B cell (primary cell): Measurements from ENCODE around the gene DAPP1.

Experiments
- CTCF ChIP-seq: fragments of 200-600 bp; IDR thresholded peaks from one replicate; pipeline ENCODE4 v1.8.0; 2022; ENCODE audit warnings: antibody characterized with exemption, mild to moderate bottlenecking
- EZH2 ChIP-seq: IDR thresholded peaks from 2 replicates; pipeline ENCODE4 v1.6.1; 2012; ENCODE audit warnings: borderline replicate concordance, low read depth, mild to moderate bottlenecking, moderate library complexity, low read length; ENCODE audit not compliant: insufficient read depth, poor library complexity, severe bottlenecking

DNA sequence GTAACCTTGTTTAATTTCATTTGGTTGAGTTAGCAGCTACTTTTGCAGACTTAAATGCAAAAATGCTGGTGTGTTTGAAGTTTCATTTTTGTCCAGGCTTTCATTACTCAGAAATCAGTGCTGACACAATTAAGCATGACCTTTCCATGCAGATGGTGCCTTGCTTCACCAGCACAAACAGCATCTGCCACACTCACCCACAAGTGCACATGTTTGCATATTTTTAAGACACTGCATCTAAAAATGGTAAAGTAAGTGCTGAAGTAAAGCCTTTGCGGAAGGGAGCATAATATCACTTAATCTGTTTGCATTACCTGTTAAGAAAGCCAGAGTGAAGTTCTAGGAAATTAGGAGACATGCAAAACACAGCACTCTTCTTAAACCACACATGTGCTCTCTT, 7.3 kb upstream of the DAPP1 start:
- TF ChIP-seq CTCF (no peak), EZH2 (no peak)
